MM.1S (cell line): ENCODE measurements around the gene SIT1.

ENCODE experiments used
- DNase-seq: peaks from one replicate; pipeline ENCODE4 v3.0.0-alpha.2; 2015
- H2AFZ ChIP-seq: fragments of 300-600 bp; sonication (generic); 2 replicates; pipeline ENCODE4 v1.6.0; 2016; ENCODE audit warnings: antibody characterized with exemption, low read length
- H3F3A ChIP-seq: fragments of 300-600 bp; sonication (generic); 2 replicates; pipeline ENCODE4 v1.6.1; 2016; ENCODE audit warnings: mild to moderate bottlenecking, antibody characterized with exemption, low read length, moderate library complexity, mixed read lengths; ENCODE audit not compliant: insufficient read depth
- H3K27ac ChIP-seq: fragments of 300-600 bp; sonication (generic); 2 replicates; pipeline ENCODE4 v1.5.1; 2016; ENCODE audit warnings: mild to moderate bottlenecking, low read length
- H3K27me3 ChIP-seq: fragments of 300-600 bp; sonication (generic); replicated peaks from 2 replicates; pipeline ENCODE4 v1.6.0; 2016; ENCODE audit warnings: low read length; ENCODE audit not compliant: insufficient read depth
- H3K36me3 ChIP-seq: fragments of 300-600 bp; sonication (generic); replicated peaks from 2 replicates; pipeline ENCODE4 v1.6.1; 2016; ENCODE audit warnings: mild to moderate bottlenecking, low read length, mixed read lengths; ENCODE audit not compliant: insufficient read depth
- H3K4me1 ChIP-seq: fragments of 300-600 bp; sonication (generic); 2 replicates; pipeline ENCODE4 v1.6.1; 2016; ENCODE audit warnings: low read length, mixed read lengths
- H3K4me2 ChIP-seq: fragments of 300-600 bp; sonication (generic); 2 replicates; pipeline ENCODE4 v1.6.0; 2016; ENCODE audit warnings: low read depth, low read length
- H3K4me3 ChIP-seq: fragments of 300-600 bp; sonication (generic); 2 replicates; pipeline ENCODE4 v1.5.1; 2016; ENCODE audit warnings: low read length, mixed read lengths
- H3K79me2 ChIP-seq: fragments of 300-600 bp; sonication (generic); 2 replicates; pipeline ENCODE4 v1.6.1; 2016; ENCODE audit warnings: mixed run types, low read length, mixed read lengths
- H3K9ac ChIP-seq: fragments of 300-600 bp; sonication (generic); 2 replicates; pipeline ENCODE4 v1.6.1; 2016; ENCODE audit warnings: low read length, mixed read lengths
- H3K9me2 ChIP-seq: fragments of 300-600 bp; sonication (generic); replicated peaks from 2 replicates; pipeline ENCODE4 v1.6.1; 2016; ENCODE audit warnings: mild to moderate bottlenecking, low read length, mixed read lengths; ENCODE audit not compliant: insufficient read depth
- H3K9me3 ChIP-seq: fragments of 300-600 bp; sonication (generic); replicated peaks from 2 replicates; pipeline ENCODE4 v1.6.1; 2016; ENCODE audit warnings: mild to moderate bottlenecking, low read length, mixed read lengths; ENCODE audit not compliant: insufficient read depth
- H4K20me1 ChIP-seq: fragments of 300-600 bp; sonication (generic); 2 replicates; pipeline ENCODE4 v1.6.1; 2016; ENCODE audit warnings: mild to moderate bottlenecking, low read length, moderate library complexity, mixed read lengths; ENCODE audit not compliant: insufficient read depth
- EZH2 ChIP-seq: fragments of 300-600 bp; sonication (generic); optimal IDR thresholded peaks from 2 replicates; pipeline ENCODE3; 2017; ENCODE audit warnings: low read depth, mild to moderate bottlenecking, antibody characterized with exemption, low read length, mixed read lengths
- EZH2phosphoT487 ChIP-seq: fragments of 300-600 bp; sonication (generic); IDR thresholded peaks from 2 replicates; pipeline ENCODE4 v1.6.1; 2018; ENCODE audit warnings: antibody characterized with exemption, low read length
- TF ChIP-seq, protein P1 (sequence below): fragments of 300-600 bp; sonication (generic); IDR thresholded peaks from 2 replicates; pipeline ENCODE4 v1.5.1; 2016; ENCODE audit warnings: antibody characterized with exemption, low read length, mixed read lengths

SIT1 gene

DNA sequence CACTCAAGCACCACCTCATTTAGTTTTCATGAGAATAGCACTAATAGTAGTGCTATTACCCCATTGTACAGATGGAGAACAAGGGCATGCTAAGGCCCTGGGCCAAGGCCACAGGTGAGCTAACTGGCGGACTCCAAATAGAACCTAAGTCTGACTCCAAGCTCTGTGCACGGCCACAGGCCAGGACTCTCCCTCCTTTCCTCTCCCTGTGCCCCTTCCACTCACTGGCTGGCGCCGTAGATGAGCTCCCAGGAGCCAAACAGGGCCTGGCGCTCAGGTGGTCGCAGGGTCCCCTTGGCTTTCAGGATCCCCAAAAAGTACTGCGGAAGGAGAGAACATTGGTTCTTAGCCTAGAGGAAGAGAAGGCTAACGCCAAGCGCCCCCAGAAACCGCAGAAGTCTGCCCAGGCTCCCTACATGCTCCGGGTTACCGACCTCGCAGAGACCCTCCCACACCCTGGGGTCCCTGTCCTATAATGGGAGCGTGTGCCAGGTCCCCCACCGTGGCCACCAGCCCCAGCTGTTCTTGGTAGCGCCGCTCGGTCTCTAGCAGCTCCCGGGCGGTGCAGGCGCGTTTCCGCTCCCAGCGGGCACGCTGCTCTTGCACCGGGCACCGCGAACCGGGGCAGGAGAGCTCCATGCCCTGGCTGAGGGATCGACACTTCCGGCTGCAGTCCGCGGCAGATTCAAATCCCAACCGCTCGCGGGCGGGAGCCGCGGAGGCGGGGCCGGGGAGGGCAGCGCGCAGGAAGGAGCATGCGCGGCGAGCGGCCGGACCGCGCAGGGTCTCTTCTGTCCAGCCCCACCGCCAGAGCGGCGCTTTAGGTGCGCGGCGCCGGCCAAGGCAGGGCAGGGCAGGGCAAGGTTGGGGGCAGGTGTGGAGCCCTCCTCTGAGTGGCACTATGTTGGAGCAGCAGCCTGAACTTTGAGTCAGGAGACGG, 14.1 kb upstream of the SIT1 start, which contains the start of gene ARHGEF39:
ARHGEF39 (minus strand) TSS at position 665 of the 940 bp plus-strand sequence; CDS start at position 639, 26 bp downstream.
- Histone ChIP-seq H3K27me3 (no peaks in the 10 kb centered on the region), H3K4me2 (peak within 1 kb of the TSS; percentile 97)

DNA sequence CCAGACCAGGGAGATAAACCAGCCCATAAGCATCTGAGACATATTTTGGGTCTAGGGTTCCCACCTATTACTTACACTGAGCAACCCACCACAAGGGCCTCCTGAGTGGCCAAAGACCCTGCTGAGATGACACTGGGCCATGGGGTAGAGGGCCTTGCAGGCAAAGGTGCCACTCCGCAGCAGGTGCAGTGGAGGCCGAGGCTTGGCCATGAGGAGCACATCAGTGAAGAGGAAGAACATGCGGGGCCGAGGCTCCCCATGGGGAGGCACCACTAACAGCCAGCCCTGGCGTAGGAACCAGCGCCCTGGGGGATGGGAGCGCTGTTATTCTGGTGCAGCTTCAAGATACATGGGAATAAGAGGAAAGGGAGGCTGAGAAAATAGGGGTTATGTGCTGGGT, 11.7 kb upstream of the SIT1 start:
- H3K4me2 ChIP-seq: no peak overlapping the region
- TF ChIP-seq EZH2: no peak
- TF ChIP-seq, protein P1, sequence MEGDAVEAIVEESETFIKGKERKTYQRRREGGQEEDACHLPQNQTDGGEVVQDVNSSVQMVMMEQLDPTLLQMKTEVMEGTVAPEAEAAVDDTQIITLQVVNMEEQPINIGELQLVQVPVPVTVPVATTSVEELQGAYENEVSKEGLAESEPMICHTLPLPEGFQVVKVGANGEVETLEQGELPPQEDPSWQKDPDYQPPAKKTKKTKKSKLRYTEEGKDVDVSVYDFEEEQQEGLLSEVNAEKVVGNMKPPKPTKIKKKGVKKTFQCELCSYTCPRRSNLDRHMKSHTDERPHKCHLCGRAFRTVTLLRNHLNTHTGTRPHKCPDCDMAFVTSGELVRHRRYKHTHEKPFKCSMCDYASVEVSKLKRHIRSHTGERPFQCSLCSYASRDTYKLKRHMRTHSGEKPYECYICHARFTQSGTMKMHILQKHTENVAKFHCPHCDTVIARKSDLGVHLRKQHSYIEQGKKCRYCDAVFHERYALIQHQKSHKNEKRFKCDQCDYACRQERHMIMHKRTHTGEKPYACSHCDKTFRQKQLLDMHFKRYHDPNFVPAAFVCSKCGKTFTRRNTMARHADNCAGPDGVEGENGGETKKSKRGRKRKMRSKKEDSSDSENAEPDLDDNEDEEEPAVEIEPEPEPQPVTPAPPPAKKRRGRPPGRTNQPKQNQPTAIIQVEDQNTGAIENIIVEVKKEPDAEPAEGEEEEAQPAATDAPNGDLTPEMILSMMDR: no peak
- no peak for TF ChIP-seq EZH2phosphoT487
- no peak for DNase-seq
- no peak overlapping the region for H3K4me3 ChIP-seq
- H3K9ac ChIP-seq: no peak overlapping the region
- H4K20me1 ChIP-seq: no peaks in the 10 kb centered on the region
- peaks cover 18% of the 10 kb centered on the region for H3K4me1 ChIP-seq
- no peaks in the 10 kb centered on the region for H3K9me2 ChIP-seq
- H3K27ac ChIP-seq: no peak overlapping the region
- peaks cover 30% of the 10 kb centered on the region for H3F3A ChIP-seq
- no peak overlapping the region for H2AFZ ChIP-seq
- no peaks in the 10 kb centered on the region for H3K9me3 ChIP-seq
- H3K79me2 ChIP-seq: peaks cover 14% of the 10 kb centered on the region
- H3K36me3 ChIP-seq: no peaks in the 10 kb centered on the region
- no peaks in the 10 kb centered on the region for H3K27me3 ChIP-seq

More for the DNA sequence above, 14.1 kb upstream of the SIT1 start, which contains the start of gene ARHGEF39:
- Histone ChIP-seq H3K4me1 (peaks cover 9% of the 10 kb centered on the region), H3K79me2 (peaks cover 5% of the 10 kb centered on the region; the same call in 1 of the 2 replicates), H3K36me3 (no peaks in the 10 kb centered on the region), H3K9me2 (no peaks in the 10 kb centered on the region), H3K27ac (peak within 1 kb of the TSS; percentile 14; the same call in 1 of the 2 replicates), H2AFZ (peak within 1 kb of the TSS; percentile 97), H3K9ac (peak within 1 kb of the TSS; percentile 71), H3F3A (peaks cover 16% of the 10 kb centered on the region), H4K20me1 (no peaks in the 10 kb centered on the region), H3K9me3 (no peaks in the 10 kb centered on the region), H3K4me3 (peak within 1 kb of the TSS; percentile 83)
- TF ChIP-seq, protein P1: peak; percentile 37
- no peak for TF ChIP-seq EZH2
- peak; percentile 78 for DNase-seq

DNA sequence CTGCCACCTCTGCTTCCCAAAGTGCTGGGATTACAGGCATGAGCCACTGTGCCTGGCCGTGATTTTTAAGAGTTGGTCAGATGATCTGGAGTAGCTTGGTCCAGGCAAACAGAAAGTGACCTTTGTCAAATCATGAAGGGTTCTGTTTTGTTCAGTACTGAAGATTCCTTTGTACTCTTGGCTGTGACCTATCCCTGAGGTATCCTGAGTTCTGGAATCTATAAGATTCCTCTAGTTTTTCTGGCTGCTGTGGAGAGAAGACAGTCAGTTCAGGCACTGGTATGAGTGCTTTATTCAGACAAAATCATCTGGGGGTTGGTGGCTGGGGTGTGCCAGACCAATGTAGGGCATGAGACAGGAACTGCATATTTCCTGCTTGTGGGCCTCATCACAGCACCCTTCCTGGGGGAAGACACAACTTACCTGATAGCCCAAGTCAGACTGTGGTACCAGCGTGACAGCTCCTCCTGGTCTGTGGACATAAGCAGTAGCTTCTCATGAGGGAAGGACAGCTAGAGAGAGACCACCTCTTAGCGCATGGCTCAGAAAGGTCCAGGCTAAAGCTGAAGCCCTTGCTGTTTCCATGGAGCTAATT, 11.1 kb upstream of the SIT1 start:
- Histone ChIP-seq H4K20me1 (no peaks in the 10 kb centered on the region), H3K79me2 (peaks cover 14% of the 10 kb centered on the region), H3K4me2 (no peak overlapping the region), H3K9me2 (no peaks in the 10 kb centered on the region), H2AFZ (no peak overlapping the region), H3K9ac (no peak overlapping the region), H3F3A (peaks cover 36% of the 10 kb centered on the region), H3K36me3 (no peaks in the 10 kb centered on the region), H3K9me3 (no peaks in the 10 kb centered on the region), H3K27ac (no peak overlapping the region), H3K4me1 (peaks cover 22% of the 10 kb centered on the region), H3K27me3 (no peaks in the 10 kb centered on the region), H3K4me3 (no peak overlapping the region)
- TF ChIP-seq, protein P1: no peak
- TF ChIP-seq EZH2: no peak
- TF ChIP-seq EZH2phosphoT487: no peak
- DNase-seq: no peak
